Midbrain (tissue), 1 donor: Measurements from ENCODE around the gene TEAD1.

Experiments
- DNase-seq: peaks from one replicate; lab custom pipeline; 2025; lab: John Stamatoyannopoulos, UW

Gene TEAD1

GRCh38 chr11:12810568-12810894 lies 136.3 kb downstream of the TEAD1 start:
- DNase-seq = peak; percentile 7

DNA sequence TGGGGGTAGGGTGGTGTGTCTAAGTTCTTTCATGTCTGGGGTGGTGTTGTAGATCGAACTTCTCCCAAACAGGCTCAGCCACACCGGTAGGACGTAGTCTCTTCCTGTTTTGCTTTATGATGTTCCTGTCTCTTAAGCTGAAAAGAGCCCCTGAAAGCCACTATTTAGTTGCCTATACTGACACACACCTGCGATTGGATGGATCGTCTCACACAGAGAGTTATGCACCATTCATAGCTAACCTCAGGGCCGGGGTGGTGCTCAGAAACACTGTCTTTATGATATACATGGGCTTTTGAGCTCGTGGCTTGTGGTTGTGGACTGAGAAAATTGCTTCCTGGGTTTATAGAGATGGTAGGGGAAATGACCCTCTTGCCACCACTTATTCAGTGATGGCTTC lies 137.6 kb downstream of the TEAD1 start:
- DNase-seq = no peak

GRCh38 chr11:12812849-12813248 lies 138.6 kb downstream of the TEAD1 start:
- DNase-seq = no peak

DNA sequence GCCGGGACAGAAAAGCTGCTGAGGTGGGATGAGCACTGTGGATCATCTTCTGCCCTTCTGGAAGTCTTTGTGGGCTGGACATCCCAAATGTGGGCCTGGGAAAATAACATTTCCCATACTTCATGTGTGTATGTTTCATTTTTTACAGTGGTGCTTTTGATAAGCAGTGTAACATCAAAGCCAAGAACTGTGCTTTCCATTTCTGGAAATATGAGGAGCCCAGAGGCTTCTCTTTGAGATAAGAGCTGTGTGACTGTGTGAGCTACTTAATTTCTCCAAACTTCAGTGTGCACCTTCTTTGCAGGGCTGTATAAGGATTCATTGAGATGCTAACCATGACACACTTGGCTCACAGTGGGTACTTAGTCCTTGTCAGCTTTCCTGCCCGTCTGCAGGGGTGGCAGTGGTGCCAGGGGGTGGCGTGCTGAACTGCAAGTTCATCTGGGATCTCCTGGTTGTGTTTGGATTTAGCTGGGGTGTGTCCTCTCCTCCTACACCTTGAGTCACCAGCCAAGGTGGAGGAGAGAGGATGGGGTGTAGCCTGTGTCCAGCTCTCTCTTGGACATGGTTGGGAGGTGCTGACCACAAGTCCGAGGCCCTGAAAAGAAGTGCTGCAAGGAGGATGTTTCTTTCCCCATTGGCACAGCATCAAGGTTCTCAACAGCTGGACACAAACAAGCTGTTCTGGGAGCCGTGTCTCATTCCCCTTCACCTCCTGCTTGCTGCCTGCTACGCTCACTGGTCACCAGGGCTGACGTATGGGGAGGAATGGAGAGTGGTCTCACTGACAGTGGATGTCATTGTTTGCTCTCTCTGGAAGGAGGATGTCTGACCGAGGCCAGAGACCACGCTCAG lies 139.4 kb downstream of the TEAD1 start:
- DNase-seq = no peak

GRCh38 chr11:12815129-12815480 lies 140.9 kb downstream of the TEAD1 start:
- DNase-seq = no peak

DNA sequence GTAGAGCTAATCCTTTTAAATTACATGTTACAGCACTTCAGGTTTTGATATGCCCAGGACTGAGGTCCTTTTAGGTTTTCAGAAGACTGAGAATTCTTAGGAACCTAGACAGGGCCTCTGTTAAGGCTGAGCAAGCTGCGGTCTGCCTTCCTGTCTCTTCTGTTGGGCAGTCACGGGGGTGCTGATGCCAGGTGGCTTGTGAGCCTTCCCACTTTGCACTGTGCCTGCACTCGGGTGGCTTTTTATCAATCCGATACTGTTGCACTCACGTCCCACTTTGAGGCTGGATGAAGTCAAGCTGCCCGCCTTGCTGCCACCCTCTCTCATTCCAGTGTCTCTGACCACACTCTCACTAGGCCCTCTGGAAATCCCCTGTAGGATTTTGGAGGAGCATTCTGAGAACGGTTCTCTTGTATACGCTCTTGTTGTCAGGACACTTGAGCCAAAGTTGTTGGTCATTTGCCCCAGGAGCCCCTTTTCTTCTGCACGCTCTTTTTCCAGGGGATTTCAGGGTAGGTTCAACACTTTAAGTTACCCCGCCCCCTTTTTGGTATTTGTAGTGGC lies 141.8 kb downstream of the TEAD1 start:
- no peak for DNase-seq

DNA sequence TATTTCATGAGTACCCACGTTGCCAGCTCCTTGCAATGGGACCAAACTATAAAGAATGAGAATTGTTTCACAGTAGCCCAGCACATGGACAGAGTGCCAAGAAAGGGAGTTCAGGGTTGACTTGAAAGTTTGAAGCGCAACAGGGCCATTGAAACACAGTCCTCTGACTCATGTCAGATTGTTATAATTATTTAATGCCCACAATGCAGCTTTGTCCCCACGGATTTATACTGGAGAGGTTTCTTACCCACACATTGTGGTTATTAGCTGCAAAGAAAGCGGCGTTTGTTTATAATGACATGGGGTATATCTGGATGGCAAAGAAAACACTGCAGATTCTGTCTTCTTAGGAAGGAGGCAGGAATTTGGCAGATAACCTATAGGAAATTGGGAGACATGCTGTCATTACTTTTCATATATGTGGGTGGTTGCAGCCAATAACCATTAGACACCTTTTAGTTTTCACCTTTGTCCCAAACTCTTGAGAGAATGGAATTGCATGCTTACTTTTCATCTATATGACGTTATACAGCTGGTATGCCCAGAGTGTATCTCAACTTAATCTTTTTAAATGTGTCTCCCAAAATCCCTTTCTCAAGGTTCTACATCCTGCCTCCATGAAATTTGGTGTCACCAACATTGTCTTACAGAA lies 143.6 kb downstream of the TEAD1 start:
- no peak for DNase-seq

DNA sequence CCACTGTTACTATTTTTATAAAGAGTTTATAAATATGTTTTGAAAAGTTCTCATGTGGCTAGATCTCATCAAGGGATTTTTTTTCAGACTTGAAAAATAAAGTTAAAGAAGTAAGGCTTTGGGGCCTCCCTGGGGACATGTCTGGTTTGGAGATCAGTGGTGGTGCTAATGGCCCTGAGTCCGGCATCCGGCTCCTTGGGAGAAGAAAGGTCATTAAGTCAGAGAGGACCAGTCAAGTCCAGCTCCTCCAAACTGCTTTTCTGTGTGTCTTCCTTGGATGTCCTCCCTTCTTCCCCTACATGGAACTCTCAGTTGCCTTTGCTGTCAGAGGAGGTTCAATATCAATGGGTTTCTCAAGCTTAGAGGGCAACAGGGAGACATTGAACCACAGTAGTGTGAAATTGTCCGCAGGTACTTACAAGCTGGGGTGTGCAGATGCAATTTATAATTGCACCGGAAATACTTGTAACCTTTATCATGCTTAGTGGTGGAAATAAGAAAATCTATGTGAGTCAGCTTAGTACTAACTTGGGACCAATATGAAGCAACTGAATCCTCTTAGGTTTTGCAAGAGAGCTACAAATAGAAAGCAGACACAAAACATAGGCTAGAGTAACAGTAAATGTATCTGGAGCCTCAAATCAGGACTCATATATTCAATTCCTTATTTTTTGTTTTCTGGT lies 144.3 kb downstream of the TEAD1 start:
- DNase-seq = no peak

- no peak for DNase-seq
Observed at GRCh38 chr11:12822392-12823022, 148.3 kb downstream of the TEAD1 start.

GRCh38 chr11:12824281-12825041 lies 150.2 kb downstream of the TEAD1 start:
- DNase-seq = no peak

DNA sequence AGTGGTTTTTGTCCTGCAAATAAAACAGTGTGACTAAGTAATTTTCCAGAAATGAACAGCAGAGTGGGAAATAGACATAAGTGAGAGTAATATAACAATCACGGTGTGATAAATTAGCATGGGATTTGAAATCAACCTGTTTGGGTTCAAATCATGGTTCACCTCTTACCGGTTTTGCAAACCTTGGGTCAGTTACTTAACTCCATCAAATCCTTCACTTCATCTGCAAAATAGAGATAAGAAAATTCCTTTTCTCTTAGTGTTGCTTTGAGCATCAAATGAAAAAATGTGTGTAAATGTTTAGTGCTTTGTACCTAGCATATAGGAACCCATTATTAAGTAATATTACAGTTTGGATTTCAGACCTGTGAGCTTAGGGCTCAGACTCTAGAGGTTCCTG lies 152.2 kb downstream of the TEAD1 start:
- DNase-seq = no peak

- DNase-seq = no peak
Observed at GRCh38 chr11:12827369-12827768, 153.1 kb downstream of the TEAD1 start.

- peak; percentile 76 for DNase-seq
Observed at GRCh38 chr11:12827929-12828812, 153.9 kb downstream of the TEAD1 start.

DNA sequence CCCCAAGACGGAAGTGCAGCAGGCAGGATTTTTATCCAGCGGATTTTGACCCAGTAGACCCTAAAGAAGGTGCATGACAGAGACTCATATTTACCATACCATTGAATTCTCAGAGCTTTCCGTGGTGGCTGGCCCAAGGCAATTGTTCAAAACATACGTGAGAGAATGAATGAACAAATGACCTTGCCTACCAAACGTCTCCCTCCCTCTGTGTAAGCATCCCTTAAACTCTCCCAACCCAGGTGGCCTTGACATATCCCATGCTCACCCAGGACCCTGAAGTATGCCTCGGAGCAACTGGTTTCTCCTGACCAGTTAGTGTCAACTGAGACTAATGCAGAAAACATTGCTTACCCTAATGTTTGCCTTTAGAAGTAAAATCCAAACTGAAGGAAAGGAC lies 154.9 kb downstream of the TEAD1 start:
- DNase-seq = no peak

- no peak for DNase-seq
Observed at GRCh38 chr11:12829540-12830314, 155.5 kb downstream of the TEAD1 start.

DNA sequence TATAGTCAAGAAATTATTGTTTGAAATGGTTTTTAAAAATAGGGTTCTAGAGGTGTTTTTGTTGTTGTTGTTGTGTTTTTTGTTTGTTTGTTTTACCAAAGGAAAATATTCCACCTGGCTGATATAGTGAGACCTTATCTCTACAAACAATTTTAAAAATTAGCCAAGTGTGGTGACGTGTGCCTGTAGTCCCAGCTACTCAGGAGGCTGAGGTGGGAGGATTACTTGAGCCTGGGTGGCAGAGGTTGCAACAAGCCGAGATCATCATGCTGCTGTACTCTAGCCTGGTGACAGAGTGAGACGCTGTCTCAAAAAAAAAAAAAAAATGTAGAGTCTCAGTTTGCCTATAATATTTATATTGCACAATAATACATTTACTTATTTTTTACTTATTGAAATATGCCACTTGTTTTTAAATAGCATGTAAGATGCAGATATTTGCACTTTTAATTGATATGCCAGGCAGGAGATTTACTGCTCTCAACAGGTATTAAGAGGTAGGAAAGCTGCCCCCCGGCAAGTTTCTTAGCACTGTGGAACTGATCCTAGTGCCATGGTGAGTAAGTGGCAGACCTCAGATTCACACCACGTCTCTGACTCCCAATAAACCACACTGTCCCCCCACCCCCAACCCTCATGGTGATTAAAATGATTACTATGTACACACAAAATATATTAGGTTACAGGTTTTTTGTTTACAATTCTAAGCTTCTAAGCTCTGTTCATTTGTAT lies 157.4 kb downstream of the TEAD1 start:
- DNase-seq = no peak

- DNase-seq = no peak
Observed at GRCh38 chr11:12832480-12833224, 158.4 kb downstream of the TEAD1 start.

- DNase-seq = no peak
Observed at GRCh38 chr11:12834166-12834565, 159.9 kb downstream of the TEAD1 start.
